GM12872 (cell line): ENCODE data around the gene CILP2.

Source experiments
- CTCF ChIP-seq: IDR thresholded peaks from 3 replicates; pipeline ENCODE4 v1.5.1; 2011; ENCODE audit warnings: low read depth, mild to moderate bottlenecking, low read length, moderate library complexity; ENCODE audit not compliant: insufficient read depth

CILP2 gene

GRCh38 chr19:19502281-19502680 lies 35.8 kb upstream of the CILP2 start:
- TF ChIP-seq CTCF = no peak

- TF ChIP-seq CTCF = no peak
Measured at GRCh38 chr19:19502808-19503602, 35.1 kb upstream of the CILP2 start.

GRCh38 chr19:19504754-19505668 lies 33.1 kb upstream of the CILP2 start:
- no peak for TF ChIP-seq CTCF

GRCh38 chr19:19505669-19506326 lies 32.3 kb upstream of the CILP2 start:
- TF ChIP-seq CTCF = no peak

GRCh38 chr19:19506592-19506991 lies 31.5 kb upstream of the CILP2 start:
- TF ChIP-seq CTCF = no peak

- TF ChIP-seq CTCF = no peak
Measured at GRCh38 chr19:19507354-19507753, 30.7 kb upstream of the CILP2 start.

GRCh38 chr19:19508217-19508616 lies 29.8 kb upstream of the CILP2 start:
- TF ChIP-seq CTCF = no peak
